Muscle layer of duodenum (tissue), 2 donors: ENCODE results near the gene CCDC174.

ENCODE experiments used
- H3K27ac ChIP-seq: one replicate; pipeline ENCODE4 v1.7.0; 2013; ENCODE audit warnings: mild to moderate bottlenecking, low read length
- H3K27me3 ChIP-seq: one replicate; pipeline ENCODE4 v1.7.0; 2013; ENCODE audit warnings: low read depth, mild to moderate bottlenecking, control low read depth, low read length
- H3K36me3 ChIP-seq, 2 donors: one replicate each; pipeline ENCODE4 v1.7.0; 2013; ENCODE audit warnings: low read length in 2 of 2, control low read depth in 1 of 2, mild to moderate bottlenecking in 1 of 2; ENCODE audit not compliant: insufficient read depth in 2 of 2, control insufficient read depth in 1 of 2
- H3K4me1 ChIP-seq, 2 donors: one replicate each; pipeline ENCODE4 v1.7.0; 2013; ENCODE audit warnings: low read length in 2 of 2, mild to moderate bottlenecking in 2 of 2, control low read depth in 1 of 2, moderate library complexity in 1 of 2; ENCODE audit not compliant: insufficient read depth in 2 of 2, control insufficient read depth in 1 of 2
- H3K4me3 ChIP-seq, 2 donors: one replicate each; pipeline ENCODE4 v1.7.0; 2013; ENCODE audit warnings: low read length in 2 of 2, low read depth in 1 of 2, mild to moderate bottlenecking in 1 of 2
- H3K9me3 ChIP-seq, 2 donors: one replicate each; pipeline ENCODE4 v1.7.0; 2013; ENCODE audit warnings: low read length in 2 of 2, control low read depth in 1 of 2, mild to moderate bottlenecking in 1 of 2; ENCODE audit not compliant: control insufficient read depth in 1 of 2
- donor health status: healthy.

Gene CCDC174

DNA sequence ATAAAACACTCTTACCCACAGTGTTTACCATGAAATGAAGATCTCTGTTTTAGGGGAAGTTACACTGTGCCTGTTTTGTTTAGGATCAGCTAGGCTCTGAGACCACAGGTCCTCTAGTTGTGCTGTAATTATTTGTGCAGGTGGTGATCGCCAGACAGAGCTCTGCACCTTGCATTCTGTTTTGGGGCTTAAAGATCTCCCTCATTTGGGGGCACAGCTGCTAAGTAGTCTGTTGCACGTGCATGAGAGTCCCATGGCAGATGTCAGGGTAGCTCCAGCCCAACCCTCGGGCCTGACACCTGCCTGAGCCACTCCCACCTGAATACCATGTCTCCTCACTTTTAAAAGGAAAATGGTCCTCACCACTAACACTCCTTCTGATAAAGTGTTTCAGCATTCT, 35.8 kb downstream of the CCDC174 start:
- no peaks in the 10 kb centered on the region for H3K27me3 ChIP-seq

DNA sequence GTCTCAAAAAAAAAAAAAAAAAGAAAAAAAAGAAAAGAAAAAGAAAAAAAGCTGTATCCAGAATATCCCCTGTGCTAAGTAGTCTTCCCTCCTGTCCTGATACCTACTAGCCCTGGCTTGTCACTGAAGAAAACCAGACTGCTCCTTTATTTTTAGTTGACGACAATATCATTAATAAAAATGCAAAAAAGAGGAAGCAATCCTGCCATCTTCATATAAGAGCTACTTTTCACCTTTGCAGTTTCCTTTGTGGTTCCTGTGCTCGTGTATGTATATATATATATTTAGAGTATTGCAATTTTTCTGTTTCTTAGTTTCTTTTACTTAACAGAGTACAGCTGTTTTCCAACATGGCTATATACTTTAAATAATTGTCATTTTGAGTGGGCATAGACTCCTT, 37.0 kb downstream of the CCDC174 start:
- Histone ChIP-seq H3K9me3 (no peaks in the 10 kb centered on the region), H3K36me3 (no peaks in the 10 kb centered on the region), H3K27ac (no peak overlapping the region), H3K4me1 (no peaks in the 10 kb centered on the region), H3K27me3 (no peaks in the 10 kb centered on the region), H3K4me3 (no peak overlapping the region)

More for the DNA sequence above, 35.8 kb downstream of the CCDC174 start:
- no peaks in the 10 kb centered on the region for H3K4me1 ChIP-seq
- H3K36me3 ChIP-seq, result no peaks in the 10 kb centered on the region
- no peak overlapping the region for H3K27ac ChIP-seq
- no peak overlapping the region for H3K4me3 ChIP-seq
- H3K9me3 ChIP-seq, result no peaks in the 10 kb centered on the region

DNA sequence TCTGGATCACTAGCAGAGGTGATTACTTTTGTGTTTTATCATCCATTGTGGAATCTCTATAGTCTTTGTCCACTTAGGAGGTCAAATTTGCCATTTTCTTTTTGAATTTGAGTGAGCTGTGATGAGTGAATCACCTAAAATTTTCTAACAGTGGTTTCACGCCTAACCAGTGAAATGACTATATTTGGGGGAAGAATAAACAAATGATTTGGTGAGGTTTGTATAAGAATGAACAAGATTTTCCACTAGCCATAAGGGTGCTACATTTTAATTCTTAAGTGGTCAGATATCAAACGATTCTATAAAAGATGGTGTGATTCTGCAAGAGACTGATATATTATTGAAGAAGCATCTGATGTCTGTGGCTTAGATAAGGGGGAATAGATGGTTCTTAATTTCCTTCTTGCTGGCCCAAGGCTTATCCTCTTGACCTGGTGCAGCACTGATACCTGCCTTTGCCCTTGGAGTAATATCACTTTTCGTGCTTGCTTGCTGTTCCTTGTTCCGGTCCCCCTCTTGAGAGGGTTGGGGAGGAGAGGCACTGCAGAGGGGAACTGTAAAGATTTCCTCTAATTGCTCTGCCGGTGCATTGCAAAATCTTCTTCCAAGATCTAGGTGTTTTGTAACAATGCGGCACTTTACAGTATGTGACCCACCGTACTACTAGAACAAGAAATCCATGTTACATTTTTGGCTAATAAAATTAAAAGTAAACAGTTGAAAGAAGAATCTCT, 37.9 kb downstream of the CCDC174 start:
- H3K4me1 ChIP-seq, result no peaks in the 10 kb centered on the region
- no peaks in the 10 kb centered on the region for H3K9me3 ChIP-seq
- H3K27ac ChIP-seq, result no peak overlapping the region
- H3K36me3 ChIP-seq, result no peaks in the 10 kb centered on the region
- no peak overlapping the region for H3K4me3 ChIP-seq
- no peaks in the 10 kb centered on the region for H3K27me3 ChIP-seq

DNA sequence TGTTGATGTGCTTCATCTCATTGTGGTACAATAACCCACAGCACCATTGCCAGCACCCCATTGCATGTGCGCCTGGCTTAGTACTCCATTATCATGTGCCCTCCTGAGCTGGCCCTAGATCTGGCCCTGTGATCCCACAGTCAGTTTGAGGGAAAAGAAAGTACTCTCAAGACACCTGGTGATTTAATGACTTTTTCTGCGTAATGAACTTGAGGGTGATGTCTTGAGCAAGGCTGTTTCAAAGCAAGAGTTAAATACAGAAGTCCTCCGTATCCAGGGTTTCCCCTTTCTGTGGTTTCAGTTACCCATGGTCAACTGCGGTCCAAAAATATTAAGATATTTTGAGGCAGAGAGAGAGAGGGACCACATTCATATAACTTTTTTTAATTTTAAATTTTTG, 39.7 kb downstream of the CCDC174 start:
- no peaks in the 10 kb centered on the region for H3K9me3 ChIP-seq

DNA sequence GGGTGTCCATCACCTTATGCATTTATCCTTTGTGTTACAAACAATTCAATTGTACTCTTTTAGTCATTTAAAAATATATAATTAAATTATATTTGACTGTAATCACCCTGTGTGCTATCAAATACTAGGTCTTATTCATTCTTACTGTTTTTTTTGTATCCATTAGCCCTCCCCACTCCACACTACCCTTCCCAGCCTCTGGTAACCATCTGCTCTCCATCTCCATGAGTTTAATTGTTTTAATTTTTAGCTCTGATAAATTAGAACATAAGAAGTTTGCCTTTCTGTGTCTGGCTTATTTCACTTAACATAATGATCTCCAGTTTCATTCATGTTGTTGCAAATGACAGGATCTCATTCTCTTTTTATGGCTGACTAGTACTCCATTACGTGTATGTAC, 40.2 kb downstream of the CCDC174 start:
- no peak overlapping the region for H3K4me3 ChIP-seq
- H3K27ac ChIP-seq, result no peak overlapping the region
- no peaks in the 10 kb centered on the region for H3K9me3 ChIP-seq
- H3K27me3 ChIP-seq, result no peaks in the 10 kb centered on the region
- no peaks in the 10 kb centered on the region for H3K4me1 ChIP-seq
- no peaks in the 10 kb centered on the region for H3K36me3 ChIP-seq

More for the DNA sequence above, 39.7 kb downstream of the CCDC174 start:
- Histone ChIP-seq H3K36me3 (no peaks in the 10 kb centered on the region), H3K27me3 (no peaks in the 10 kb centered on the region), H3K4me1 (no peaks in the 10 kb centered on the region), H3K4me3 (no peak overlapping the region), H3K27ac (no peak overlapping the region)

GRCh38 chr3:14698601-14699244, 47.2 kb downstream of the CCDC174 start:
- Histone ChIP-seq H3K4me3 (no peak overlapping the region), H3K9me3 (no peaks in the 10 kb centered on the region), H3K4me1 (no peaks in the 10 kb centered on the region), H3K27ac (no peak overlapping the region), H3K27me3 (no peaks in the 10 kb centered on the region), H3K36me3 (no peaks in the 10 kb centered on the region)

DNA sequence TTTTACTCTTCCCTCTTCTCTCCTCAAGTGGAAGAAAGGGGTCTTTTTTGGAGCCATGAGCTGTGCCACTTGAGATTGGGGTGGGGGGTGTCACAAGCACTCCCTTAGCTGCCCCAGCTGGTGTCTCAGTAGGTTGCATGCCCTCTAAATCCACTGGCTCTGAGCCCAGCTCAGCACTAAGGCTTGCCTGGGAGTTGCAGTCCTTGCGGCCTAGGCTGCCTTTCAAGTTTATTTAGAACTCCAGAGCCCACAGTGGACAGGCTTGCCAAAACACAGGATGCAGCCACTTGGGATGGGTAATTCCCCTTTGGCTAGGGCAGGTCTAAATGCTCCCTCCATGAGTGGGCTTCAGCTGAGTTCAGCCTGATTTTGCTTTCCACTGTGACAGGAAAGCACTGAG, 48.1 kb downstream of the CCDC174 start:
- Histone ChIP-seq H3K4me3 (no peak overlapping the region), H3K27ac (no peak overlapping the region), H3K27me3 (no peaks in the 10 kb centered on the region), H3K36me3 (no peaks in the 10 kb centered on the region), H3K9me3 (no peaks in the 10 kb centered on the region), H3K4me1 (no peaks in the 10 kb centered on the region)

DNA sequence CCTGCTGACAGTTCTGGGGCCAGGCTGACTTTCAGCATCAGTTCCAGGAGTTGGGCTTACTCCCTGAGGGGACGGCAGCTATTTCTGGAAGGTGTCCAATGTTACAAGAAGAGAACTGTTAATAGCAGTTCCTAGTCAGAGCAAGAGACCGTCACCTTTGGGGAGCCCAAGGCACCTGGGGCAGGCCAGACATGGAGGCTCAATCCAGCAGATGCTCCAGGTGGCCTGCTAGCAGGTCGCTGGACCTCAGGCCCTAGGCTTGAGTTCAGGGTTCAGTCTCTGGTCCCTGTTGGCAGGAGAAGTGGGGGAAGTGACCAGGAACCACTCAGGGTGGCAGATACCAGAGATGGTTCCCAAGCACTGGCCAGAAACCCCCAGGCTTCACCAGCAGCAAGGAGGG, 49.3 kb downstream of the CCDC174 start:
- H3K27ac ChIP-seq, result no peak overlapping the region
- no peaks in the 10 kb centered on the region for H3K9me3 ChIP-seq
- no peaks in the 10 kb centered on the region for H3K36me3 ChIP-seq
- H3K4me3 ChIP-seq, result no peak overlapping the region
- no peaks in the 10 kb centered on the region for H3K27me3 ChIP-seq
- H3K4me1 ChIP-seq, result no peaks in the 10 kb centered on the region

DNA sequence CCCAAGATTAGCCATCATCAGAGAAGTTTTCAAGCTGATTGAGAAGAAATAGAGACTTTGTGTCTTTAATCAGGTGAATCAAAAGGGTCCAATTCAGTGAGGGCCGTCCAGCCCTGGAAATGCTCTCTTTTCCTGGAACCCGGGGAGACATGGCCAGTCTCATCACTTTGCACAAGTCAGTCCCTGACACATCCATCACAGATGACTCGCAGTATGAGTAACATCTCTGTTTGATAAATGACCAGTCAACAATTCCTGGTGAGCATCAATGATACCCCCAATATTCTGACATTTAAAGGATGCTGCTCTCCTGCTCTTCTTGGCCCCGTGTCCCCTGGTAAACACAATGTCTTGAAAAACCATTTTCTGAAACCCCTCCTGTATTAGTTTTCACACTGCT, 50.1 kb downstream of the CCDC174 start:
- Histone ChIP-seq H3K27ac (no peak overlapping the region), H3K27me3 (no peaks in the 10 kb centered on the region), H3K9me3 (no peaks in the 10 kb centered on the region), H3K36me3 (no peaks in the 10 kb centered on the region), H3K4me3 (no peak overlapping the region), H3K4me1 (no peaks in the 10 kb centered on the region)

- Histone ChIP-seq H3K27me3 (no peaks in the 10 kb centered on the region), H3K9me3 (no peaks in the 10 kb centered on the region), H3K4me1 (no peaks in the 10 kb centered on the region), H3K4me3 (no peak overlapping the region), H3K27ac (no peak overlapping the region), H3K36me3 (no peaks in the 10 kb centered on the region)
Observed at GRCh38 chr3:14703128-14703750, 51.7 kb downstream of the CCDC174 start.

- H3K4me3 ChIP-seq, result no peak overlapping the region
- no peaks in the 10 kb centered on the region for H3K9me3 ChIP-seq
- no peaks in the 10 kb centered on the region for H3K4me1 ChIP-seq
- no peak overlapping the region for H3K27ac ChIP-seq
- H3K36me3 ChIP-seq, result no peaks in the 10 kb centered on the region
- H3K27me3 ChIP-seq, result no peaks in the 10 kb centered on the region
Observed at GRCh38 chr3:14703791-14704190, 52.2 kb downstream of the CCDC174 start.
